NCI-H1092 treated with DMSO at 0.1 percent for 48 hours (cell line): ENCODE measurements around the gene ZNF641.
"Not testable (repeated sequence)": the region's sequence is repeated elsewhere in the genome, so short reads cannot be mapped to it uniquely, and the experiment has no call there.

Source experiments
- DNase-seq: peaks from one replicate; lab custom pipeline; 2025; lab: John Stamatoyannopoulos, UW

Gene ZNF641

GRCh38 chr12:48334808-48335207, 15.9 kb downstream of the ZNF641 start:
- no peak for DNase-seq

- DNase-seq, result not testable (repeated sequence)
Measured at GRCh38 chr12:48333680-48334079, 17.0 kb downstream of the ZNF641 start.

DNA sequence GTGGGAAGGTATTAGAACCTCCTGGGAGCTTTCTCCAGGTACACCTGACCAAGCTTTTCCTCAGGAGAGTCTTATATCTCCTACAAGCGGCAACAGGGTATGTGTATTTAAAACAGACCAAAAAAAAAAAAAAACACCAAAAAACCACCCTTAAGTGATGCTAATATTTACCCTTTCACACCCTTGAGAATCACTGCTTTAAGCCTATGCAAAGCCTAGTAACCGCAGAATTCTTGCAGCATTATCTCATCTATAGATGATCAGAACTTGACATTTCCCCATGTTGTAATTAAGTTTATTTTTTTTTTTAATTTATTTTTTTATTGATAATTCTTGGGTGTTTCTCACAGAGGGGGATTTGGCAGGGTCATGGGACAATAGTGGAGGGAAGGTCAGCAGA, 19.3 kb downstream of the ZNF641 start:
- DNase-seq, result no peak

GRCh38 chr12:48329199-48329939, 21.4 kb downstream of the ZNF641 start:
- DNase-seq, result no peak

DNA sequence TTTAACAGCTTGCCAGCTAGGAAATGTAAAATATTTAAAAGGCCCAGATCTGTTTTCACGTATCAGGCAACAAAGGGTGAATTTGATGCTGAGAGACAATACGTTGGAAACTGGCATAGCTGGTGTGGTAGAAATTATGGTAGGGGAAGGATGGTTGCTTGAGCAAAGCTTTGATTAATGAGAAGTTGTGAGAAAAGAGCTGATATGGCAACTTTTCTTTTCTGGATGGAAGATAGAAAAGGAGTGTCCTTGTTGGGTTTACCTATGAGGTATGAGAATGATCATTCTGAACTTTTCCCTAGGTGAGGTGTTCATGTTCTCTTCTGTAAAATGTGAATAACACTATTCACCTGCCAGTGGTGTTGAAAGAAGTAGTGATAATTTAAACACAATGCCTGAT, 34.2 kb downstream of the ZNF641 start:
- DNase-seq, result no peak

DNA sequence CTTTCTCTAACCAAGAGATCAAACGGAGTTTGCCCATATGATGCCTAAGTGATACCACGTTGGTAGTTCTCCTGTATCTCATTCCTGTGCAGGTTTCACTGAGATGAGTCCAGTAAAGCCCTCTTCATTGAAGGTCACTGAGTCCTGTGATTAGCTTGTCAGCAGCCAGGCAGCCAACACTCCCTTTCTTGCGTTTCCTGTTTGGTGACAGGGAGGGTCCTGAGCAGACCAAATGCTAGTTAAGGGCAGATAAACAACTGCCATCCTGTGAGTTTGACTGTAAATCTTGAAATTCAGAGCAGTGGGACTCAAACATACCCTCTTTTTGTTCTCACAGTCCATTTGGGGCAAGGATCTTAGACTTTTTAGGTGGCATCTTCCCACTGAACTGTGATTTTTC, 39.4 kb downstream of the ZNF641 start:
- no peak for DNase-seq

DNA sequence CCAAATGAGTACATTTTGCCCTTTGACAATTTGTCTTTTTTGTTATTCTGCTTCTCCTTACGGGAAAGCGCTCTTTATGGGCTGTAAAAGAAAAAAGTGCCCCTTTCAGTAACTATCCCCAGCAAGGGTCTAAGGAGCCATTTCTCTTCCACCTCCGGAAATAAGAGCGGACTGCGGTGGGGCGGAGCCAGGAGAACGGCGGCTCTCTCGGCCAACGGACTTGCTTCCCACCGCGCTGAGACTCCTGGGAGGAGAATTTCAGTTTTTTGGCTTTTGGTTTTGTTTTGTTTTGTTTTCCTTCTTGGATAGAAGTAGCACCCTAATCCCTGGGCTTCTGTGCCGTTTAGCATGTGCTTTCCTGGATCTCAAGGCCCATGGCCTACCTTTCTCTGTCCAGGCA, 43.5 kb downstream of the ZNF641 start:
- DNase-seq, result no peak

DNA sequence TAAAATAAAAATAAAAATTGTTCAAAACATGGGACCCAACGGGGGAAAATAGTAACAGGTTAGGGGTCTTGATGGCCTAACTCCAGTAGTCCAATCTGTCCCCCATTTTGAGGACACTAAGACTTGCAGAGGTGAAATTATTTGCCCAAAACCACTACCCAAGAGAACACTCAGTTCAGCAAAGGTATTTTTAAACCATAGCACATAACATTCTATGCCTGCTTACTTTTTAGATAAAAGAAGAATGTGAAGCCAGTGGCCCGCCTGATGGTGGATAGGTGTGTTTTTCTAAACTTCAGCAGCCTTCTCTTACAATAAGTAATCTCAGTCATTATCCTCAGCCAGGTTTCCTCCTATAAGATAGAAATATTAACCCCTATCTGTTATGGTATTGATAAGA, 45.5 kb downstream of the ZNF641 start:
- no peak for DNase-seq

- DNase-seq, result no peak
Measured at GRCh38 chr12:48302161-48302911, 48.4 kb downstream of the ZNF641 start.

DNA sequence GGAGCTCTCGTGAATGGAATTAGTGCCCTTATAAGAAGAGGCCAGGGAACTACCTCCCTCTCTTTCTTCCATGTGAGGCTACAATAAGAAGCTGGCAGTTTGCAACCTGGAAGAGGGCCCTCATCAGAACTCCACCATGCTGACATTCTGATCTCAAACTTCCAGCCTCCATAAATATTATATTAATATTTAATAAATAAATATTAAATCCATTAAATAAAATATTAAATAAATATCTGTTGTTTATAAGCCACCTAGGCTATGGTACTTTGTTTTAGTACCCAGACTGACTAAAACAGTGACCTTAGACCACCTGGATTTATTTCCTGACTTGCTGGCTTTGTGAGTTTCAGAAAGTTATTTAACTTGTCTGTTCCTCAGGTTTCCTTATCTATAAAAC, 49.9 kb downstream of the ZNF641 start:
- no peak for DNase-seq

DNA sequence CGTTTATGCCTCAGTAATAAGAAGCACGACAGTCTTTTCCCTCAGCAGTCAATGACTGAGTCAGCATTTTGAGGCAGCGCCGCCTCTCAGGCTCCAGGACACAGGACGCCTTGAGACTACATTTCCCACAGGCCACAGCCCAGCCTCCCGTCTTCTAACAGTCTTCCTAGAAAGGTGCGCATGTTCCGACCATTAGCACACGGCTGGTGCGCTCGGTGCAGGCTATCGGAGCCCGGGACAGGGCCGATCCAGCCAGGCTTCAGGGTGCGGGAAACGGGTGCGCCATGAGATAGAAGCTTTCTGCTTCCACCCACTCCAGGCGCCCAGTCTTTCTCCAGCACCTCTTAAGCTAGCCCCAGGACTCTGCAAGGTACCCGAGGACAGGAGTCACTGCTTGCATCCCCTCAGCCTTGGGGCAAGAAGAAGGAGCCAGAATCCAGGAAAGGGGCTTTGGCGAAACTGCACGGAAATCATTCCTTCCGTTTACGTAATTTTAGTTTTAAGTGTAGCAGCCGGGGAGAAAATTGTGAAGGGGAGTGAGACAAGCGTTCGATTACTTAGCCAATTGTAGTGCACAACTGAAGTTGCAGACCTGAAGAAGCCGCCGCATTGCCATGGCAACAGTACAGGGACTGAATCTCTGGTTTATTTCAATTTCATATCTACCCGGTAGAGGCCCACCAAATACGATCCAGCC, 54.0 kb downstream of the ZNF641 start:
- no peak for DNase-seq

GRCh38 chr12:48292040-48292439, 58.7 kb downstream of the ZNF641 start:
- no peak for DNase-seq

DNA sequence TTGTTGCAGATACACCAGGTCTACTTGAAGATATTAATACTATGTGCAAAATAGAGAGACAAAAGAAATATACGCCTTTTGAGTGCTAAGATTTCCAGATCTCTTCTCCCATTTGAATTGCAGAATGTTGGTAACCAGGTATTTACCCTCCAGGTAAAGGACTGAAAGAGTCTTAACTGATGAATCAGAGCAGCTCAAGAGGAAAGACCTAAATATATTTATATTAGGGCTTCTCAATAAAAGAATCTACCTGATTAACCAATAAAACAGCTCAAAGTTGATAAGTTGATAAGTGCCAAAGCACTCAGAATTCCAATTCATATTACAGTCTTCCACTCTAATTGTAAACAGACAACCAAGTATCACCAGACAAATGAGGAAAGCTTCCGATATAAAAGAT, 59.2 kb downstream of the ZNF641 start:
- DNase-seq, result no peak

GRCh38 chr12:48288387-48289268, 62.1 kb downstream of the ZNF641 start:
- no peak for DNase-seq
